DOHH2 (cell line): ENCODE results near the gene TXNDC2.
"Not testable (repeated sequence)": the region's sequence is repeated elsewhere in the genome, so short reads cannot be mapped to it uniquely, and the experiment has no call there.

ENCODE experiments used
- EZH2phosphoT487 ChIP-seq: fragments of 200-600 bp; sonication (generic); IDR thresholded peaks from 2 replicates; pipeline ENCODE4 v1.6.1; 2017; ENCODE audit warnings: borderline replicate concordance, mild to moderate bottlenecking, antibody characterized with exemption, low read length, moderate library complexity, mixed read lengths
- TF ChIP-seq, protein P1 (sequence below): fragments of 200-600 bp; sonication (generic); IDR thresholded peaks from one replicate; pipeline ENCODE4 v1.5.1; 2014; ENCODE audit warnings: antibody characterized with exemption, mild to moderate bottlenecking, low read depth, low read length; ENCODE audit not compliant: poor library complexity, severe bottlenecking

DNA sequence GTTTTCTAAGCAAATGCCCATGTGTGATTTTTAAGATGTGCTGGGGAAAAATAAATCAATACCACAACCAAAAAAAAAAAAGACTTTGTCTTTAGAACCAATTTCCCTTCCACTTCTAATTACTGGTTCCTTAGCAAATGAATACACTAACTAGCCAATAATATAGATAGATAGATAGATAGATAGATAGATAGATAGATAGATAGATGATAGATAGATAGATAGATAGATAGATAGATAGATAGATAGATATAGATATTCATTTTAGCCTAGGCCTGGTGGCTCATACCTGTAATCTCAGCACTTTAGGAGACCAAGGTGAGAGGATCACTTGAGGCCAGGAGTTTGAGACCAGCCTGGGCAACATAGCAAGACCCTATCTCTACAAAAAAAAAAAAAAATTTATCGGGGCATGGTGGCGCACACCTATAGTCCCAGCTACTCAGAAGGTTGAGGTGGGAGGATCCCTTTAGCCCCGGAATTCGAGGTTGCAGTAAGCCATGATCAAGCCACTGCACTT is 28.2 kb upstream of the TXNDC2 start:
- TF ChIP-seq, protein P1, sequence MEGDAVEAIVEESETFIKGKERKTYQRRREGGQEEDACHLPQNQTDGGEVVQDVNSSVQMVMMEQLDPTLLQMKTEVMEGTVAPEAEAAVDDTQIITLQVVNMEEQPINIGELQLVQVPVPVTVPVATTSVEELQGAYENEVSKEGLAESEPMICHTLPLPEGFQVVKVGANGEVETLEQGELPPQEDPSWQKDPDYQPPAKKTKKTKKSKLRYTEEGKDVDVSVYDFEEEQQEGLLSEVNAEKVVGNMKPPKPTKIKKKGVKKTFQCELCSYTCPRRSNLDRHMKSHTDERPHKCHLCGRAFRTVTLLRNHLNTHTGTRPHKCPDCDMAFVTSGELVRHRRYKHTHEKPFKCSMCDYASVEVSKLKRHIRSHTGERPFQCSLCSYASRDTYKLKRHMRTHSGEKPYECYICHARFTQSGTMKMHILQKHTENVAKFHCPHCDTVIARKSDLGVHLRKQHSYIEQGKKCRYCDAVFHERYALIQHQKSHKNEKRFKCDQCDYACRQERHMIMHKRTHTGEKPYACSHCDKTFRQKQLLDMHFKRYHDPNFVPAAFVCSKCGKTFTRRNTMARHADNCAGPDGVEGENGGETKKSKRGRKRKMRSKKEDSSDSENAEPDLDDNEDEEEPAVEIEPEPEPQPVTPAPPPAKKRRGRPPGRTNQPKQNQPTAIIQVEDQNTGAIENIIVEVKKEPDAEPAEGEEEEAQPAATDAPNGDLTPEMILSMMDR, result not testable (repeated sequence)
- TF ChIP-seq EZH2phosphoT487, result not testable (repeated sequence)
